PFSK-1 (cell line): ENCODE data around the gene LAMA3.

Experiments used
- FOXP2 ChIP-seq: optimal IDR thresholded peaks from 2 replicates; pipeline ENCODE3; 2011; ENCODE audit warnings: borderline replicate concordance, control low read depth, inconsistent platforms; ENCODE audit not compliant: insufficient read depth; ENCODE audit errors: extremely low read length, extremely low read depth
- POLR2AphosphoS5 ChIP-seq: IDR thresholded peaks from 2 replicates; pipeline ENCODE4 v1.6.1; 2012; ENCODE audit warnings: low read depth, mild to moderate bottlenecking, control low read depth, low read length, moderate library complexity
- SIN3A ChIP-seq: IDR thresholded peaks from 2 replicates; pipeline ENCODE4 v1.6.1; 2012; ENCODE audit warnings: mild to moderate bottlenecking, low read length, moderate library complexity, borderline replicate concordance; ENCODE audit not compliant: insufficient read depth
- TAF1 ChIP-seq: IDR thresholded peaks from 2 replicates; pipeline ENCODE4 v1.6.1; 2012; ENCODE audit warnings: low read length, control low read depth, borderline replicate concordance; ENCODE audit not compliant: insufficient read depth
- TF ChIP-seq, protein P1 (sequence below), 2 experiments: IDR thresholded peaks; 2 replicates each; pipeline versions ENCODE4 v1.6.1 to v1.8.0; 2011 to 2012; ENCODE audit warnings: low read depth in 2 of 2, low read length in 2 of 2, control low read depth in 1 of 2, inconsistent platforms in 1 of 2, mild to moderate bottlenecking in 1 of 2, moderate library complexity in 1 of 2; ENCODE audit not compliant: insufficient read depth in 1 of 2

Gene LAMA3

DNA sequence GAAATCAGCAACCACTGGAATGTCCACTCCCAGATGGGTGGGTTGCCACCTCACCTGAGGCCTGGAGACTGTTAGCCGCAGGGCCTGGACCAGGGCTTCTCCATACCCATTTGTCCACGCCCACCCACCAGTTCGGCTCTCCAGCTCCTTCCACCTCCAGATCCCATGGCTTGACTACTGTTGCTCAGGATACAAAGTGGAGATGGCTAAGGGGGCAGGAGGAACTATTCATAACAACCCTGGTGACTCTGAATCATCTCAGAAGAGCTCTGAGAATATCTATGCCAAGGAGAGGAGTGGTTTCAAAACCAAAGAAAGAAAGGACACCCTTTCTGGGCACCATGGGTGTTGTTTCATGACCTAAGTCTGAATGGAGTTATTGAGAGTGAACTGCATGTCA, 145.8 kb downstream of the LAMA3 start:
- no peak for TF ChIP-seq FOXP2
- TF ChIP-seq, protein P1, sequence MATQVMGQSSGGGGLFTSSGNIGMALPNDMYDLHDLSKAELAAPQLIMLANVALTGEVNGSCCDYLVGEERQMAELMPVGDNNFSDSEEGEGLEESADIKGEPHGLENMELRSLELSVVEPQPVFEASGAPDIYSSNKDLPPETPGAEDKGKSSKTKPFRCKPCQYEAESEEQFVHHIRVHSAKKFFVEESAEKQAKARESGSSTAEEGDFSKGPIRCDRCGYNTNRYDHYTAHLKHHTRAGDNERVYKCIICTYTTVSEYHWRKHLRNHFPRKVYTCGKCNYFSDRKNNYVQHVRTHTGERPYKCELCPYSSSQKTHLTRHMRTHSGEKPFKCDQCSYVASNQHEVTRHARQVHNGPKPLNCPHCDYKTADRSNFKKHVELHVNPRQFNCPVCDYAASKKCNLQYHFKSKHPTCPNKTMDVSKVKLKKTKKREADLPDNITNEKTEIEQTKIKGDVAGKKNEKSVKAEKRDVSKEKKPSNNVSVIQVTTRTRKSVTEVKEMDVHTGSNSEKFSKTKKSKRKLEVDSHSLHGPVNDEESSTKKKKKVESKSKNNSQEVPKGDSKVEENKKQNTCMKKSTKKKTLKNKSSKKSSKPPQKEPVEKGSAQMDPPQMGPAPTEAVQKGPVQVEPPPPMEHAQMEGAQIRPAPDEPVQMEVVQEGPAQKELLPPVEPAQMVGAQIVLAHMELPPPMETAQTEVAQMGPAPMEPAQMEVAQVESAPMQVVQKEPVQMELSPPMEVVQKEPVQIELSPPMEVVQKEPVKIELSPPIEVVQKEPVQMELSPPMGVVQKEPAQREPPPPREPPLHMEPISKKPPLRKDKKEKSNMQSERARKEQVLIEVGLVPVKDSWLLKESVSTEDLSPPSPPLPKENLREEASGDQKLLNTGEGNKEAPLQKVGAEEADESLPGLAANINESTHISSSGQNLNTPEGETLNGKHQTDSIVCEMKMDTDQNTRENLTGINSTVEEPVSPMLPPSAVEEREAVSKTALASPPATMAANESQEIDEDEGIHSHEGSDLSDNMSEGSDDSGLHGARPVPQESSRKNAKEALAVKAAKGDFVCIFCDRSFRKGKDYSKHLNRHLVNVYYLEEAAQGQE (IDR thresholded peaks at IDR 0.05; ENCODE audit: insufficient read depth in 1 of 2, low read depth in 2 of 2, low read length in 2 of 2), result no peak
- no peak for TF ChIP-seq TAF1
- no peak for TF ChIP-seq SIN3A
- TF ChIP-seq POLR2AphosphoS5, result no peak

DNA sequence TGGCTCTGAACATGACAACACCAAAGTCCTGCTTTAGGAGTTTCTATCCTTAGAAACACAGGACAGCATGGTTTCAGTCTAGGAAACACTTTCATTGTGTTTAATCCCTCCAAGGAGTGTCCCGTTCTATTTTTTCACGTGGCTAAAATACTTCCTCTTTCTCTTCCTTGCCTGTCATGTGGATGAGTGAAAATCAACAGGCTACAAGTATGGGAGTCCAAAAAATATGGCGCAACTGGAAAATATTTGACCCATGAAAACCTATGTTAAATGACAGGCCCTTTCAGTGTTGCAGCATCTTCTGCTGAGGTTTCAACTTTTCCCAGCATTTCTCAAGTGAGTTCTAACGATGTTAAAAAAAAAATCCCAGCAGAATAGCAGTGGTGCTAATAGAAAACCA, 146.3 kb downstream of the LAMA3 start:
- no peak for TF ChIP-seq FOXP2
- TF ChIP-seq TAF1, result no peak
- no peak for TF ChIP-seq SIN3A
- TF ChIP-seq POLR2AphosphoS5, result no peak
- TF ChIP-seq, protein P1 (IDR thresholded peaks at IDR 0.05; ENCODE audit: insufficient read depth in 1 of 2, low read depth in 2 of 2, low read length in 2 of 2), result no peak

DNA sequence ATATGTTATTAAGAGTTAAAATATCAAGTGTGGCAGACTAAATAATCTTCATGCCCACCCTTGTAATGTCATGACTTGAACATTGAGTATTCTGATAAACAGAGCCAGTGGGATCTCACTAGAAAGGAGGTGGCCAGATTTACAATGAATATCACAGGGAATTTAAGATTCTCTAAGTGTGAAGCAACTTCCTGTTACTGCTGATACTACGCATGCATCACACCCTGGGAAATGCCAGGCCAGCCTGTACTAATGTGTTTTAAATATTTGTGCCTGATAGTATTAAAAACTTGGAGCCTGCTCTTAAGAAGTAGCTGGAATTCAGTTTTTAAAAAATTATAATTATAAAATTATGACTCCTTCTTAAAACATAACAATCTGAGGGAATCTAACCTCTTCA, 148.3 kb downstream of the LAMA3 start:
- TF ChIP-seq POLR2AphosphoS5, result no peak
- no peak for TF ChIP-seq FOXP2
- TF ChIP-seq, protein P1 (IDR thresholded peaks at IDR 0.05; ENCODE audit: insufficient read depth in 1 of 2, low read depth in 2 of 2, low read length in 2 of 2), result no peak
- no peak for TF ChIP-seq SIN3A
- TF ChIP-seq TAF1, result no peak

DNA sequence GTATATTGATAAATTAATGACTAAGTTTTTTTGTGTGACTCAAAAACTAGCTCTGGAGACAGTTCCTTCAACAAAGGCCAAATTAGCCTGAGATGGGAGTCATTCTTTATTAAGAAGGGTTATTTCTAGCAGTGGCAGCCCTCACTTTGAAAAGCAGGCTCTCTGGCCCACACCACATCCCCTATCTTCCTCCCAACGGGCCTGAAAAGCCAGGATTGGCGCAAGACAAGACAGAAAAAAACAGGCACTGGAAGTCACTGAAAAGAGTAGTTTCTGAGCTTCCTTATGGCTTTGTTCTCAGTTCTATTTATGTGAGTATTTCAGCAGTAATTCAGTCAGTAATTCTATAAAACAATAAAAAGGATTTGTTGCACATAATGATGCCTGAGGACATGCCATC, 149.0 kb downstream of the LAMA3 start:
- TF ChIP-seq SIN3A (no peak), FOXP2 (no peak), POLR2AphosphoS5 (no peak), TAF1 (no peak)
- TF ChIP-seq, protein P1 (IDR thresholded peaks at IDR 0.05; ENCODE audit: insufficient read depth in 1 of 2, low read depth in 2 of 2, low read length in 2 of 2), result no peak
